ENCODE data around the gene PCNX3. TPM values are rescaled to one million over a fixed set of nuclear protein-coding genes. Genes with fewer than 3 reads are reported as not detected.

PCNX3 gene
- total RNA-seq, 1 experiment from 2014 or later, result 74.5 TPM

DNA sequence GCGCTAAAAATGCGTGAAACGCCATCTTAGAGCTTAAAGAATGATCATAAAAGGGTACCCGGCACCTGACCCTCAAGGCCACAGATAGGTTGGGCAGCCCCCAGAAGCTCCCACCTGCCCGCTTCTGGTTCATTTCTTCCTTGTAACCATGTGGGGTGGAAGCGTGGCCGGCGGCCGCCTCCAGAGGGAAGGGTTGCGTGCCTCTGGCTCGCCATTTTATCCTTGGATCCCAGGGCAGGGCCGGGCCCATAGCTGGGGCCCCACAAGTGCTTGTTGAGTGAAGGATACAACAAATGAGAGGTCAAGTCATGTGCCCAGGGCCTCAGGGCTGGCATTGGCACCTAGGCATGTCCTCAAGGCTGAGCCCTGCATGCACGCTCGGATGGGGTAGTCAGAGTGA, 5.9 kb downstream of the PCNX3 start:
- TF ChIP-seq CTCF (IDR thresholded peaks at IDR 0.05) (no peak), SIN3A (IDR thresholded peaks at IDR 0.05; ENCODE audit: borderline replicate concordance, insufficient read depth, low read depth, low read length) (no peak), POLR2AphosphoS5 (IDR thresholded peaks at IDR 0.05; ENCODE audit: low read depth, low read length) (no peak), TCF7L2 (IDR thresholded peaks at IDR 0.05; ENCODE audit: low read depth, low read length) (no peak)
- TF ChIP-seq, protein P1, sequence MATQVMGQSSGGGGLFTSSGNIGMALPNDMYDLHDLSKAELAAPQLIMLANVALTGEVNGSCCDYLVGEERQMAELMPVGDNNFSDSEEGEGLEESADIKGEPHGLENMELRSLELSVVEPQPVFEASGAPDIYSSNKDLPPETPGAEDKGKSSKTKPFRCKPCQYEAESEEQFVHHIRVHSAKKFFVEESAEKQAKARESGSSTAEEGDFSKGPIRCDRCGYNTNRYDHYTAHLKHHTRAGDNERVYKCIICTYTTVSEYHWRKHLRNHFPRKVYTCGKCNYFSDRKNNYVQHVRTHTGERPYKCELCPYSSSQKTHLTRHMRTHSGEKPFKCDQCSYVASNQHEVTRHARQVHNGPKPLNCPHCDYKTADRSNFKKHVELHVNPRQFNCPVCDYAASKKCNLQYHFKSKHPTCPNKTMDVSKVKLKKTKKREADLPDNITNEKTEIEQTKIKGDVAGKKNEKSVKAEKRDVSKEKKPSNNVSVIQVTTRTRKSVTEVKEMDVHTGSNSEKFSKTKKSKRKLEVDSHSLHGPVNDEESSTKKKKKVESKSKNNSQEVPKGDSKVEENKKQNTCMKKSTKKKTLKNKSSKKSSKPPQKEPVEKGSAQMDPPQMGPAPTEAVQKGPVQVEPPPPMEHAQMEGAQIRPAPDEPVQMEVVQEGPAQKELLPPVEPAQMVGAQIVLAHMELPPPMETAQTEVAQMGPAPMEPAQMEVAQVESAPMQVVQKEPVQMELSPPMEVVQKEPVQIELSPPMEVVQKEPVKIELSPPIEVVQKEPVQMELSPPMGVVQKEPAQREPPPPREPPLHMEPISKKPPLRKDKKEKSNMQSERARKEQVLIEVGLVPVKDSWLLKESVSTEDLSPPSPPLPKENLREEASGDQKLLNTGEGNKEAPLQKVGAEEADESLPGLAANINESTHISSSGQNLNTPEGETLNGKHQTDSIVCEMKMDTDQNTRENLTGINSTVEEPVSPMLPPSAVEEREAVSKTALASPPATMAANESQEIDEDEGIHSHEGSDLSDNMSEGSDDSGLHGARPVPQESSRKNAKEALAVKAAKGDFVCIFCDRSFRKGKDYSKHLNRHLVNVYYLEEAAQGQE (IDR thresholded peaks at IDR 0.05; ENCODE audit: insufficient read depth in 1 of 2, low read depth in 2 of 2, low read length in 1 of 2), result no peak
- Histone ChIP-seq H3K4me1 (ENCODE audit: control insufficient read depth, insufficient read depth, low read length) (peaks cover 11% of the 10 kb centered on the region), H3K27me3 (ENCODE audit: control insufficient read depth, insufficient read depth, low read length) (no peaks in the 10 kb centered on the region), H3K27ac (ENCODE audit: low read length) (no peak overlapping the region), H3K4me3 (ENCODE audit: low read depth in 2 of 2, low read length in 2 of 2) (no peak overlapping the region), H3K36me3 (ENCODE audit: control insufficient read depth, insufficient read depth, low read length) (peaks cover 19% of the 10 kb centered on the region), H3K9me3 (ENCODE audit: control insufficient read depth, insufficient read depth, low read depth, low read length) (no peaks in the 10 kb centered on the region)
- no TSS peak for BruUV-seq (replicated peaks)
- intact Hi-C loops (cut with micrococcal nuclease; ENCODE audit: unreplicated experiment), result no loop called here
- ChIA-PET POLR2A (no interaction called here), CTCF (no interaction called here)
- in situ Hi-C loops (cut with HindIII; ENCODE audit: low pct_unique_long_range_greater_than_20kb, low sequenced_read_pairs), result no loop called here
- ATAC-seq (no peak), DNase-seq (ENCODE audit: low read depth, low spot score) (no peak)

- TF ChIP-seq, protein P1 (IDR thresholded peaks at IDR 0.05; ENCODE audit: insufficient read depth in 1 of 2, low read depth in 2 of 2, low read length in 1 of 2), result no peak
- TF ChIP-seq TCF7L2 (IDR thresholded peaks at IDR 0.05; ENCODE audit: low read depth, low read length), result no peak
- no peak for TF ChIP-seq CTCF (IDR thresholded peaks at IDR 0.05)
- TF ChIP-seq POLR2AphosphoS5 (IDR thresholded peaks at IDR 0.05; ENCODE audit: low read depth, low read length), result no peak
- no peak for TF ChIP-seq SIN3A (IDR thresholded peaks at IDR 0.05; ENCODE audit: borderline replicate concordance, insufficient read depth, low read depth, low read length)
These were observed 6.4 kb downstream of the PCNX3 start for GRCh38 chr11:65622011-65622410.

More at GRCh38 chr11:65622011-65622410, 6.4 kb downstream of the PCNX3 start:
- Histone ChIP-seq H3K27ac (ENCODE audit: low read length) (no peak overlapping the region), H3K36me3 (ENCODE audit: control insufficient read depth, insufficient read depth, low read length) (peaks cover 20% of the 10 kb centered on the region), H3K9me3 (ENCODE audit: control insufficient read depth, insufficient read depth, low read depth, low read length) (no peaks in the 10 kb centered on the region), H3K4me3 (ENCODE audit: low read depth in 2 of 2, low read length in 2 of 2) (no peak overlapping the region), H3K4me1 (ENCODE audit: control insufficient read depth, insufficient read depth, low read length) (peaks cover 5% of the 10 kb centered on the region), H3K27me3 (ENCODE audit: control insufficient read depth, insufficient read depth, low read length) (no peaks in the 10 kb centered on the region)
- ChIA-PET POLR2A (no interaction called here), CTCF (no interaction called here)
- BruUV-seq (replicated peaks), result no TSS peak
- ATAC-seq (no peak), DNase-seq (ENCODE audit: low read depth, low spot score) (no peak)
- in situ Hi-C loops (cut with HindIII; ENCODE audit: low pct_unique_long_range_greater_than_20kb, low sequenced_read_pairs), result no loop called here
- intact Hi-C loops (cut with micrococcal nuclease; ENCODE audit: unreplicated experiment), result no loop called here

Measured in Panc1 (cell line).